ENCODE measurements around the gene RPS21. TPM values are rescaled to one million over a fixed set of nuclear protein-coding genes. Genes with fewer than 3 reads are reported as not detected.

RPS21 gene
- total and polyA plus RNA-seq, 12 donors, result 438 to 4,794 (median 1,602) TPM

- TF ChIP-seq CTCF (IDR thresholded peaks at IDR 0.05) (no peak), POLR2A (IDR thresholded peaks at IDR 0.05) (no peak)
- H3K36me3 ChIP-seq (replicated peaks in 1 of 2), result peaks cover 0 to 22% of the 10 kb centered on the region in 2 donors
- WGBS, 4 donors, result 74 to 87% (median 84%) methylated on average over 24 to 44 of the region's 44 CpGs
Measured at GRCh38 chr20:62391165-62392076, 4.5 kb downstream of the RPS21 start.

GRCh38 chr20:62392077-62392418 lies 5.1 kb downstream of the RPS21 start:
- Histone ChIP-seq H3K36me3 (replicated peaks in 1 of 2) (peaks cover 0 to 22% of the 10 kb centered on the region in 2 donors), H3K9me3 (replicated peaks in 1 of 3) (no peaks in the 10 kb centered on the region), H3K4me1 (replicated peaks in 1 of 2) (peaks cover 10 to 14% of the 10 kb centered on the region in 2 donors), H3K27me3 (no peaks in the 10 kb centered on the region), H3K27ac (no peak overlapping the region), H3K4me3 (no peak overlapping the region)
- intact Hi-C loops (cut with DNase I), result loop anchor here in 1 of 2 donors (10.0 kb wide), 1 partner anchor 223 kb away; no protein-coding TSS in a partner anchor
- 80 to 90% (median 87%) methylated on average over 8 to 10 of the region's 10 CpGs for WGBS, 4 donors
- DNase-seq, result no peak
- TF ChIP-seq CTCF (IDR thresholded peaks at IDR 0.05) (no peak), POLR2A (IDR thresholded peaks at IDR 0.05) (no peak)

More at GRCh38 chr20:62391165-62392076, 4.5 kb downstream of the RPS21 start:
- no peak for DNase-seq
- no peaks in the 10 kb centered on the region for H3K9me3 ChIP-seq (replicated peaks in 1 of 3)
- H3K4me3 ChIP-seq, result no peak overlapping the region
- intact Hi-C loops (cut with DNase I), result loop anchor here in 1 of 2 donors (10.0 kb wide), 1 partner anchor 223 kb away; no protein-coding TSS in a partner anchor
- H3K27me3 ChIP-seq, result no peaks in the 10 kb centered on the region
- H3K27ac ChIP-seq, result no peak overlapping the region
- H3K4me1 ChIP-seq (replicated peaks in 1 of 2), result peaks cover 10 to 14% of the 10 kb centered on the region in 2 donors

GRCh38 chr20:62392621-62393334 lies 5.9 kb downstream of the RPS21 start:
- no peaks in the 10 kb centered on the region for H3K9me3 ChIP-seq (replicated peaks in 1 of 3)
- 88 to 94% (median 89%) methylated on average over 10 to 21 of the region's 21 CpGs for WGBS, 4 donors
- intact Hi-C loops (cut with DNase I), result loop anchor here in 1 of 2 donors (10.0 kb wide), 1 partner anchor 222 kb away; no protein-coding TSS in a partner anchor
- H3K4me3 ChIP-seq, result no peak overlapping the region
- DNase-seq, result no peak
- no peaks in the 10 kb centered on the region for H3K27me3 ChIP-seq
- peaks cover 0 to 22% of the 10 kb centered on the region in 2 donors for H3K36me3 ChIP-seq (replicated peaks in 1 of 2)
- H3K4me1 ChIP-seq (replicated peaks in 1 of 2), result peaks cover 5 to 9% of the 10 kb centered on the region in 2 donors
- TF ChIP-seq POLR2A (IDR thresholded peaks at IDR 0.05) (no peak), CTCF (IDR thresholded peaks at IDR 0.05) (no peak)
- H3K27ac ChIP-seq, result no peak overlapping the region

GRCh38 chr20:62393335-62393665 lies 6.4 kb downstream of the RPS21 start:
- H3K27ac ChIP-seq, result no peak overlapping the region
- no peak overlapping the region for H3K4me3 ChIP-seq
- peaks cover under 1 to 4% of the 10 kb centered on the region in 2 donors for H3K4me1 ChIP-seq (replicated peaks in 1 of 2)
- WGBS, 4 donors, result 79 to 96% (median 87%) methylated on average over 6 to 12 of the region's 12 CpGs
- intact Hi-C loops (cut with DNase I), result loop anchor here in 1 of 2 donors (10.0 kb wide), 1 partner anchor 222 kb away; no protein-coding TSS in a partner anchor
- no peaks in the 10 kb centered on the region for H3K9me3 ChIP-seq (replicated peaks in 1 of 3)
- peaks cover 0 to 22% of the 10 kb centered on the region in 2 donors for H3K36me3 ChIP-seq (replicated peaks in 1 of 2)
- H3K27me3 ChIP-seq, result no peaks in the 10 kb centered on the region
- TF ChIP-seq POLR2A (IDR thresholded peaks at IDR 0.05), result no peak
- TF ChIP-seq CTCF (IDR thresholded peaks at IDR 0.05), result no peak
- DNase-seq, result no peak

Data from adrenal gland (tissue), 12 donors.